HEK293 (cell line): Measurements from ENCODE around the gene PRPH.
A peak's percentile ranks its signal among the peaks of the same experiment; 100 is the strongest.

Experiments used
- HOXD13 ChIP-seq: sonication (generic); formaldehyde crosslinking; IDR thresholded peaks from 2 replicates; pipeline ENCODE4 v1.8.0; 2022; ENCODE audit warnings: missing genetic modification reagents, borderline replicate concordance
- KLF10 ChIP-seq: fragments of 450-650 bp; IDR thresholded peaks from 2 replicates; pipeline ENCODE4 v1.5.1; 2018; ENCODE audit warnings: missing biosample characterization, mild to moderate bottlenecking, missing genetic modification characterization
- PRDM1 ChIP-seq: fragments of 450-650 bp; formaldehyde crosslinking; IDR thresholded peaks from 2 replicates; pipeline ENCODE4; 2016; ENCODE audit warnings: missing biosample characterization, missing genetic modification characterization
- PRDM10 ChIP-seq: fragments of 450-650 bp; formaldehyde crosslinking; IDR thresholded peaks from 2 replicates; pipeline ENCODE4 v1.5.1; 2016; ENCODE audit warnings: missing biosample characterization, missing genetic modification characterization
- PRDM4 ChIP-seq: fragments of 450-650 bp; formaldehyde crosslinking; IDR thresholded peaks from 2 replicates; pipeline ENCODE4 v1.5.1; 2017; ENCODE audit warnings: missing biosample characterization, missing genetic modification characterization
- REPIN1 ChIP-seq: fragments of 450-650 bp; formaldehyde crosslinking; IDR thresholded peaks from 2 replicates; pipeline ENCODE4 v1.5.1; 2017; ENCODE audit warnings: missing biosample characterization, missing genetic modification characterization, low read depth
- SP7 ChIP-seq: fragments of 450-650 bp; formaldehyde crosslinking; IDR thresholded peaks from 2 replicates; pipeline ENCODE4 v1.5.1; 2016; ENCODE audit warnings: missing biosample characterization, missing genetic modification characterization
- TCF7L2 ChIP-seq: IDR thresholded peaks from 2 replicates; pipeline ENCODE4 v1.6.1; 2011; ENCODE audit warnings: low read depth, mild to moderate bottlenecking, inconsistent platforms, low read length, moderate library complexity, borderline replicate concordance
- TRIM28 ChIP-seq: IDR thresholded peaks from 2 replicates; pipeline ENCODE4 v1.6.1; 2011; ENCODE audit warnings: low read length, control low read depth, borderline replicate concordance
- YY1 ChIP-seq: fragments of 450-650 bp; formaldehyde crosslinking; IDR thresholded peaks from 2 replicates; pipeline ENCODE4 v1.5.1; 2018; ENCODE audit warnings: missing biosample characterization, missing genetic modification characterization
- ZBTB17 ChIP-seq: fragments of 450-650 bp; formaldehyde crosslinking; IDR thresholded peaks from 2 replicates; pipeline ENCODE4 v1.5.1; 2016; ENCODE audit warnings: missing biosample characterization, missing genetic modification characterization
- ZBTB48 ChIP-seq: fragments of 450-650 bp; formaldehyde crosslinking; IDR thresholded peaks from 2 replicates; pipeline ENCODE4 v1.5.1; 2016; ENCODE audit warnings: missing biosample characterization, missing genetic modification characterization
- ZBTB6 ChIP-seq: fragments of 450-650 bp; formaldehyde crosslinking; IDR thresholded peaks from 2 replicates; pipeline ENCODE4 v1.5.1; 2017; ENCODE audit warnings: missing biosample characterization, missing genetic modification characterization
- ZBTB7A ChIP-seq: fragments of 450-650 bp; formaldehyde crosslinking; IDR thresholded peaks from 2 replicates; pipeline ENCODE4 v1.5.1; 2016; ENCODE audit warnings: low read depth, missing biosample characterization, missing genetic modification characterization
- ZFHX2 ChIP-seq: fragments of 450-650 bp; formaldehyde crosslinking; conservative IDR thresholded peaks from 2 replicates; pipeline ENCODE4 v1.5.1; 2016; ENCODE audit warnings: missing biosample characterization, missing genetic modification characterization
- ZNF10 ChIP-seq: fragments of 450-650 bp; formaldehyde crosslinking; IDR thresholded peaks from 2 replicates; pipeline ENCODE4 v1.5.1; 2017; ENCODE audit warnings: missing biosample characterization, missing genetic modification characterization
- ZNF112 ChIP-seq: fragments of 450-650 bp; formaldehyde crosslinking; IDR thresholded peaks from 2 replicates; pipeline ENCODE4 v1.5.0; 2017; ENCODE audit warnings: missing biosample characterization, missing genetic modification characterization
- ZNF146 ChIP-seq: fragments of 450-650 bp; formaldehyde crosslinking; IDR thresholded peaks from 2 replicates; pipeline ENCODE4 v1.5.1; 2016; ENCODE audit warnings: missing biosample characterization, missing genetic modification characterization
- ZNF157 ChIP-seq: fragments of 450-650 bp; formaldehyde crosslinking; IDR thresholded peaks from 2 replicates; pipeline ENCODE4 v1.5.1; 2016; ENCODE audit warnings: missing biosample characterization, missing genetic modification characterization
- ZNF184 ChIP-seq: fragments of 450-650 bp; IDR thresholded peaks from 2 replicates; pipeline ENCODE4 v1.5.1; 2018; ENCODE audit warnings: missing biosample characterization, mild to moderate bottlenecking, missing genetic modification characterization
- ZNF211 ChIP-seq: fragments of 450-650 bp; formaldehyde crosslinking; IDR thresholded peaks from 2 replicates; pipeline ENCODE4 v1.5.1; 2016; ENCODE audit warnings: low read depth, missing biosample characterization, missing genetic modification characterization
- ZNF37A ChIP-seq: fragments of 450-650 bp; IDR thresholded peaks from 2 replicates; pipeline ENCODE4 v1.5.1; 2018; ENCODE audit warnings: missing biosample characterization, missing genetic modification characterization
- ZNF416 ChIP-seq: fragments of 450-650 bp; formaldehyde crosslinking; IDR thresholded peaks from 2 replicates; pipeline ENCODE4 v1.5.1; 2016; ENCODE audit warnings: missing biosample characterization, missing genetic modification characterization
- ZNF585B ChIP-seq: fragments of 450-650 bp; formaldehyde crosslinking; IDR thresholded peaks from 2 replicates; pipeline ENCODE4 v1.5.1; 2016; ENCODE audit warnings: missing biosample characterization, missing genetic modification characterization
- ZNF660 ChIP-seq: fragments of 450-650 bp; IDR thresholded peaks from 2 replicates; pipeline ENCODE4 v1.5.1; 2018; ENCODE audit warnings: missing biosample characterization, mild to moderate bottlenecking, missing genetic modification characterization
- ZNF777 ChIP-seq: fragments of 450-650 bp; formaldehyde crosslinking; IDR thresholded peaks from 2 replicates; pipeline ENCODE4 v1.5.1; 2017; ENCODE audit warnings: missing biosample characterization, missing genetic modification characterization, borderline replicate concordance
- TF ChIP-seq, protein P1 (sequence below): fragments of 450-650 bp; formaldehyde crosslinking; IDR thresholded peaks from 2 replicates; pipeline ENCODE4 v1.5.1; 2017; ENCODE audit warnings: missing biosample characterization, missing genetic modification characterization
- TF ChIP-seq, protein P2 (sequence below): IDR thresholded peaks from 2 replicates; pipeline ENCODE4 v1.6.1; 2011; ENCODE audit warnings: mild to moderate bottlenecking, low read depth, low read length, borderline replicate concordance

Gene PRPH

GRCh38 chr12:49264873-49265792 is 29.8 kb upstream of the PRPH start, which contains the start of gene TUBA1C (continued):
- TF ChIP-seq ZNF416 (tag by site-specific recombination) (no peak), ZNF585B (tag by site-specific recombination) (no peak), ZBTB6 (tag by site-specific recombination) (peak; percentile 89), ZNF777 (peak; percentile 66; the same call in 1 of the 2 replicates), PRDM4 (tag by site-specific recombination) (peak; percentile 11; the same call in 1 of the 2 replicates), ZNF211 (tag by site-specific recombination) (no peak), SP7 (peak; percentile 81), TRIM28 (no peak), PRDM1 (no peak; the same call in none of the 2 replicates), ZNF37A (no peak), ZNF184 (peak; percentile 62; the same call in 1 of the 2 replicates), ZBTB7A (tag by site-specific recombination) (peak; percentile 17; the same call in 1 of the 2 replicates), ZNF146 (tag by site-specific recombination) (no peak; the same call in none of the 2 replicates), ZNF660 (tag by site-specific recombination) (peak; percentile 75), ZFHX2 (peak; percentile 14; the same call in 1 of the 2 replicates), ZNF157 (tag by site-specific recombination) (no peak), ZNF10 (tag by site-specific recombination) (peak; percentile 88), REPIN1 (0 out of 2 replicates have a peak, but pooled peaks have one; percentile 23), ZNF112 (no peak), YY1 (tag by site-specific recombination) (peak; percentile 67), HOXD13 (CRISPR knock-in tag) (0 out of 2 replicates have a peak, but pooled peaks have one; percentile 57), ZBTB48 (tag by site-specific recombination) (peak; percentile 41; the same call in 1 of the 2 replicates), KLF10 (tag by site-specific recombination) (peak; percentile 92), PRDM10 (tag by site-specific recombination) (peak; percentile 81), TCF7L2 (no peak), ZBTB17 (peak; percentile 71)
- TF ChIP-seq, protein P1, sequence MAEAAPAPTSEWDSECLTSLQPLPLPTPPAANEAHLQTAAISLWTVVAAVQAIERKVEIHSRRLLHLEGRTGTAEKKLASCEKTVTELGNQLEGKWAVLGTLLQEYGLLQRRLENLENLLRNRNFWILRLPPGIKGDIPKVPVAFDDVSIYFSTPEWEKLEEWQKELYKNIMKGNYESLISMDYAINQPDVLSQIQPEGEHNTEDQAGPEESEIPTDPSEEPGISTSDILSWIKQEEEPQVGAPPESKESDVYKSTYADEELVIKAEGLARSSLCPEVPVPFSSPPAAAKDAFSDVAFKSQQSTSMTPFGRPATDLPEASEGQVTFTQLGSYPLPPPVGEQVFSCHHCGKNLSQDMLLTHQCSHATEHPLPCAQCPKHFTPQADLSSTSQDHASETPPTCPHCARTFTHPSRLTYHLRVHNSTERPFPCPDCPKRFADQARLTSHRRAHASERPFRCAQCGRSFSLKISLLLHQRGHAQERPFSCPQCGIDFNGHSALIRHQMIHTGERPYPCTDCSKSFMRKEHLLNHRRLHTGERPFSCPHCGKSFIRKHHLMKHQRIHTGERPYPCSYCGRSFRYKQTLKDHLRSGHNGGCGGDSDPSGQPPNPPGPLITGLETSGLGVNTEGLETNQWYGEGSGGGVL (tag by site-specific recombination): peak; percentile 84
- TF ChIP-seq, protein P2, sequence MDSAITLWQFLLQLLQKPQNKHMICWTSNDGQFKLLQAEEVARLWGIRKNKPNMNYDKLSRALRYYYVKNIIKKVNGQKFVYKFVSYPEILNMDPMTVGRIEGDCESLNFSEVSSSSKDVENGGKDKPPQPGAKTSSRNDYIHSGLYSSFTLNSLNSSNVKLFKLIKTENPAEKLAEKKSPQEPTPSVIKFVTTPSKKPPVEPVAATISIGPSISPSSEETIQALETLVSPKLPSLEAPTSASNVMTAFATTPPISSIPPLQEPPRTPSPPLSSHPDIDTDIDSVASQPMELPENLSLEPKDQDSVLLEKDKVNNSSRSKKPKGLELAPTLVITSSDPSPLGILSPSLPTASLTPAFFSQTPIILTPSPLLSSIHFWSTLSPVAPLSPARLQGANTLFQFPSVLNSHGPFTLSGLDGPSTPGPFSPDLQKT: no peak
